Measurements from ENCODE around the gene STARD13. TPM values are rescaled to one million over a fixed set of nuclear protein-coding genes. Genes with fewer than 3 reads are reported as not detected.

STARD13 gene
- total RNA-seq, 1 donor: 28.2 TPM

DNA sequence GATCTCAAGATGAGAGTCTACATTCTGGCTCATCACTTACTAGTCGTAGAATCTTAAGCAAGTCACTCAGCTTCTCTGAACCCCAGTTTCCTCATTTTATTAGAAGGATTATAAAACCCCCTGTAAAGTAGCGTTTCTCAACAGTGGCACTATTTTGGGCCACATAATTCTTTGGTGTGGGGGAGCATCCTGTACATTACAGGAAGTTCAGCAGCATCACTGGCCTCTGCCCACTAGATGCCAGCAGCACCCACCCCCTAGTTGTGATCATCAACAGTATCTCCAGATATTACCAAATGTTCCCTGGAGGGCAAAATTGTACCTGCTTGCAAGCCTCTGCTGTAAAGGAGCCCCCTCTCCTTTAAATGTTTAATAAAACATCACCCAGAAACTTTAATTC, 22.6 kb downstream of the STARD13 start:
- H3K4me1 ChIP-seq (ENCODE audit: insufficient read depth, low read length): peaks cover 78% of the 10 kb centered on the region
- peaks cover 99% of the 10 kb centered on the region for H3K79me2 ChIP-seq (ENCODE audit: insufficient read depth, low read length)
- peaks cover 14% of the 10 kb centered on the region for H4K20me1 ChIP-seq (ENCODE audit: insufficient read depth, low read length)
- no peak overlapping the region for H3K4me3 ChIP-seq (ENCODE audit: insufficient read depth, low read length)
- H3K9me3 ChIP-seq (ENCODE audit: low read depth, low read length): no peaks in the 10 kb centered on the region
- H3K36me3 ChIP-seq (ENCODE audit: insufficient read depth, low read length): peaks cover 15% of the 10 kb centered on the region
- no peaks in the 10 kb centered on the region for H3K27me3 ChIP-seq (ENCODE audit: insufficient read depth, low read length)
- H3K27ac ChIP-seq (ENCODE audit: low read depth, low read length): peak overlapping the region; percentile 80
- TF ChIP-seq, protein P1, sequence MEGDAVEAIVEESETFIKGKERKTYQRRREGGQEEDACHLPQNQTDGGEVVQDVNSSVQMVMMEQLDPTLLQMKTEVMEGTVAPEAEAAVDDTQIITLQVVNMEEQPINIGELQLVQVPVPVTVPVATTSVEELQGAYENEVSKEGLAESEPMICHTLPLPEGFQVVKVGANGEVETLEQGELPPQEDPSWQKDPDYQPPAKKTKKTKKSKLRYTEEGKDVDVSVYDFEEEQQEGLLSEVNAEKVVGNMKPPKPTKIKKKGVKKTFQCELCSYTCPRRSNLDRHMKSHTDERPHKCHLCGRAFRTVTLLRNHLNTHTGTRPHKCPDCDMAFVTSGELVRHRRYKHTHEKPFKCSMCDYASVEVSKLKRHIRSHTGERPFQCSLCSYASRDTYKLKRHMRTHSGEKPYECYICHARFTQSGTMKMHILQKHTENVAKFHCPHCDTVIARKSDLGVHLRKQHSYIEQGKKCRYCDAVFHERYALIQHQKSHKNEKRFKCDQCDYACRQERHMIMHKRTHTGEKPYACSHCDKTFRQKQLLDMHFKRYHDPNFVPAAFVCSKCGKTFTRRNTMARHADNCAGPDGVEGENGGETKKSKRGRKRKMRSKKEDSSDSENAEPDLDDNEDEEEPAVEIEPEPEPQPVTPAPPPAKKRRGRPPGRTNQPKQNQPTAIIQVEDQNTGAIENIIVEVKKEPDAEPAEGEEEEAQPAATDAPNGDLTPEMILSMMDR (IDR thresholded peaks at IDR 0.05; ENCODE audit: extremely low read depth, low read depth, low read length): peak; percentile 17
- H2AFZ ChIP-seq (ENCODE audit: low read length): no peak overlapping the region
- no peak for DNase-seq (ENCODE audit: insufficient read length, low spot score, missing footprints)
- H3K4me2 ChIP-seq (ENCODE audit: insufficient read depth, low read length): no peak overlapping the region

GRCh38 chr13:33262594-33262993, 23.0 kb downstream of the STARD13 start:
- Histone ChIP-seq H3K36me3 (ENCODE audit: insufficient read depth, low read length) (peaks cover 11% of the 10 kb centered on the region), H3K4me2 (ENCODE audit: insufficient read depth, low read length) (no peak overlapping the region), H2AFZ (ENCODE audit: low read length) (no peak overlapping the region), H3K4me1 (ENCODE audit: insufficient read depth, low read length) (peaks cover 78% of the 10 kb centered on the region), H4K20me1 (ENCODE audit: insufficient read depth, low read length) (peaks cover 14% of the 10 kb centered on the region), H3K27ac (ENCODE audit: low read depth, low read length) (peak overlapping the region; percentile 80), H3K4me3 (ENCODE audit: insufficient read depth, low read length) (no peak overlapping the region), H3K9me3 (ENCODE audit: low read depth, low read length) (no peaks in the 10 kb centered on the region), H3K79me2 (ENCODE audit: insufficient read depth, low read length) (peaks cover 99% of the 10 kb centered on the region), H3K27me3 (ENCODE audit: insufficient read depth, low read length) (no peaks in the 10 kb centered on the region)
- TF ChIP-seq, protein P1 (IDR thresholded peaks at IDR 0.05; ENCODE audit: extremely low read depth, low read depth, low read length): no peak
- no peak for DNase-seq (ENCODE audit: insufficient read length, low spot score, missing footprints)

DNA sequence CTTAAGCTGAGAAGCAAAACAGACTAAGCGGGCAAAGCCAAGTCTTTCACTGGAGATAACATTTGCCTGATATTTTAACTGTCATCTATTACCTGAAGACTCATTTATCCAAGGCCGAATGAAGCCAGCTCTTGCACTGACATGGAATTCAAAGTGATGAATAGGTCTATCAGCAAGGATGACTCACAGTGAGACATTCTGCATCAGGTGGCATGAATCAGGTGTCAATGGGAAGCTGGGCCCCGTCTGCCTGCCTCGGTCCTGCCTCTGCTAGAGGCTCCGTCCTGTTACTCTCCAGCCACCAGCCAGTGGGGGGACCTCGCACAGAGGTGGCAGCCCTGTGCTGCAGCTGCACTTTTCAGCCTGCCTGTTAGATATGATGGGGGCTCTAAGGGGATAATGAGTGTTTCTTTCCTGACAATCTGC, 23.5 kb downstream of the STARD13 start:
- Histone ChIP-seq H3K79me2 (ENCODE audit: insufficient read depth, low read length) (peaks cover 99% of the 10 kb centered on the region), H3K9me3 (ENCODE audit: low read depth, low read length) (no peaks in the 10 kb centered on the region), H3K27me3 (ENCODE audit: insufficient read depth, low read length) (no peaks in the 10 kb centered on the region), H4K20me1 (ENCODE audit: insufficient read depth, low read length) (peaks cover 14% of the 10 kb centered on the region), H3K4me3 (ENCODE audit: insufficient read depth, low read length) (no peak overlapping the region), H3K36me3 (ENCODE audit: insufficient read depth, low read length) (peaks cover 6% of the 10 kb centered on the region), H3K27ac (ENCODE audit: low read depth, low read length) (peak overlapping the region; percentile 80), H2AFZ (ENCODE audit: low read length) (no peak overlapping the region), H3K4me2 (ENCODE audit: insufficient read depth, low read length) (no peak overlapping the region), H3K4me1 (ENCODE audit: insufficient read depth, low read length) (peaks cover 75% of the 10 kb centered on the region)
- TF ChIP-seq, protein P1 (IDR thresholded peaks at IDR 0.05; ENCODE audit: extremely low read depth, low read depth, low read length): no peak
- no peak for DNase-seq (ENCODE audit: insufficient read length, low spot score, missing footprints)

DNA sequence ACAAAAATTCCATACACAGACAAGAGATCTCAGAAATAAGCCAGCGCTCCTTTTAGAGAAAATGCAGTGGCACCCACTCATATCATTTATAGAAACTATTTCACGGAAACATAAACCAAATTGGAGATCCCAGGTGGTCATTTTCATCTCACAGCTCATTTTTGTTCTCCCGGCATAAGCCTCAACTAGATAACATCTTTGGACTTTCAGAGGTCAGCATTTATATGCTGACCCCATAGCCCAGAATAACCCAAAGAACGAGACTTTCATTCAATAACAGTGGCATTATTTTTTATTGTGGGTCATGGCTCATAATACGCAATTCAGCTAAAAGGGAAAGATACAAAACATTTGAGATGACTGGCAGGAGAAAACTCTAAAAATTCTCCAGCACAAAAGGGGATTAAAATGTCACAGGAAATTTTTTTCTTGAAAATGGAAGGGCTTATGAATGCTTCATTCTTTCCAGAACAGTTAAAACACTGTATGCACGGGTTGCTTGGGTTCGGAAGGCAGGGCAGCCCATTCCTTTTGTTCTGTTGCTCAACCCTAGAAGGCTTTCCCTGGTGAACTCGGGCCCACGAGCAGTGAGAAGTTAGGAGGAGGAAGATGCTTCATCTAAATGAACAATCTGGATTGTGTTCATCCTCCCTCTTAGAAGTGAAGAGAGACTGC, 24.0 kb downstream of the STARD13 start:
- H3K27me3 ChIP-seq (ENCODE audit: insufficient read depth, low read length): no peaks in the 10 kb centered on the region
- H3K9me3 ChIP-seq (ENCODE audit: low read depth, low read length): no peaks in the 10 kb centered on the region
- no peak for DNase-seq (ENCODE audit: insufficient read length, low spot score, missing footprints)
- peak overlapping the region; percentile 80 for H3K27ac ChIP-seq (ENCODE audit: low read depth, low read length)
- peaks cover 13% of the 10 kb centered on the region for H4K20me1 ChIP-seq (ENCODE audit: insufficient read depth, low read length)
- peaks cover 2% of the 10 kb centered on the region for H3K36me3 ChIP-seq (ENCODE audit: insufficient read depth, low read length)
- peaks cover 99% of the 10 kb centered on the region for H3K79me2 ChIP-seq (ENCODE audit: insufficient read depth, low read length)
- peaks cover 70% of the 10 kb centered on the region for H3K4me1 ChIP-seq (ENCODE audit: insufficient read depth, low read length)
- H2AFZ ChIP-seq (ENCODE audit: low read length): no peak overlapping the region
- no peak overlapping the region for H3K4me2 ChIP-seq (ENCODE audit: insufficient read depth, low read length)
- no peak overlapping the region for H3K4me3 ChIP-seq (ENCODE audit: insufficient read depth, low read length)
- TF ChIP-seq, protein P1 (IDR thresholded peaks at IDR 0.05; ENCODE audit: extremely low read depth, low read depth, low read length): no peak
